Thoracic aorta (tissue), 2 donors: ENCODE results near the gene LRRK1. TPM values are rescaled to one million over a fixed set of nuclear protein-coding genes. Genes with fewer than 3 reads are reported as not detected.

Source experiments
- ATAC-seq: fragments of 150-250 bp; one replicate; pipeline ENCODE4 v1.8.0; 2017; ENCODE audit warnings: low read depth; ENCODE audit not compliant: insufficient number of reproducible peaks, low FRiP score
- DNase-seq: peaks from one replicate; pipeline ENCODE4 v3.0.0-alpha.2; 2020; ENCODE audit warnings: low spot score
- H3K27ac ChIP-seq, 2 donors: fragments of 200-600 bp; sonication (generic); 1 replicate in 1 of 2; 2 replicates in 1 of 2; pipeline ENCODE4 v1.5.1; 2016; ENCODE audit warnings: mild to moderate bottlenecking in 2 of 2, moderate library complexity in 2 of 2
- H3K27me3 ChIP-seq: fragments of 200-600 bp; sonication (generic); replicated peaks from 2 replicates; pipeline ENCODE4 v1.6.0; 2016; ENCODE audit warnings: mild to moderate bottlenecking; ENCODE audit not compliant: insufficient read depth
- H3K36me3 ChIP-seq: fragments of 200-600 bp; sonication (generic); one replicate; pipeline ENCODE4 v1.5.1; 2016
- H3K4me1 ChIP-seq, 2 donors: fragments of 200-600 bp; sonication (generic); 1 replicate in 1 of 2; 2 replicates in 1 of 2; pipeline versions ENCODE4 v1.5.1 to v1.6.0; 2016; ENCODE audit warnings: low read depth in 2 of 2, mild to moderate bottlenecking in 1 of 2; ENCODE audit not compliant: control insufficient read depth in 1 of 2
- H3K4me3 ChIP-seq: fragments of 200-600 bp; sonication (generic); 2 replicates; pipeline ENCODE4 v1.5.1; 2016; ENCODE audit warnings: mild to moderate bottlenecking
- H3K9me3 ChIP-seq: fragments of 200-600 bp; sonication (generic); 2 replicates; pipeline ENCODE4 v1.5.1; 2016
- total RNA-seq, 2 donors: library from RNA; depleted of rRNA; stranded (reverse); fragments of >200 nt; gene quantifications; one replicate each; pipeline versions ENCODE4 v1.1.0 to v1.2.3, GENCODE V29; 2016
- TF ChIP-seq, protein P1 (sequence below): fragments of 200-600 bp; sonication (generic); IDR thresholded peaks from one replicate; pipeline ENCODE4 v1.5.1; 2019; ENCODE audit warnings: antibody characterized with exemption

LRRK1 gene
- total RNA-seq, 2 donors from 2014 or later: 17.2 to 47.1 TPM

- DNase-seq (no peak), ATAC-seq (no peak)
- Histone ChIP-seq H3K27ac (no peak overlapping the region), H3K9me3 (no peaks in the 10 kb centered on the region), H3K27me3 (no peaks in the 10 kb centered on the region), H3K36me3 (no peaks in the 10 kb centered on the region), H3K4me3 (no peak overlapping the region), H3K4me1 (no peaks in the 10 kb centered on the region)
- TF ChIP-seq, protein P1, sequence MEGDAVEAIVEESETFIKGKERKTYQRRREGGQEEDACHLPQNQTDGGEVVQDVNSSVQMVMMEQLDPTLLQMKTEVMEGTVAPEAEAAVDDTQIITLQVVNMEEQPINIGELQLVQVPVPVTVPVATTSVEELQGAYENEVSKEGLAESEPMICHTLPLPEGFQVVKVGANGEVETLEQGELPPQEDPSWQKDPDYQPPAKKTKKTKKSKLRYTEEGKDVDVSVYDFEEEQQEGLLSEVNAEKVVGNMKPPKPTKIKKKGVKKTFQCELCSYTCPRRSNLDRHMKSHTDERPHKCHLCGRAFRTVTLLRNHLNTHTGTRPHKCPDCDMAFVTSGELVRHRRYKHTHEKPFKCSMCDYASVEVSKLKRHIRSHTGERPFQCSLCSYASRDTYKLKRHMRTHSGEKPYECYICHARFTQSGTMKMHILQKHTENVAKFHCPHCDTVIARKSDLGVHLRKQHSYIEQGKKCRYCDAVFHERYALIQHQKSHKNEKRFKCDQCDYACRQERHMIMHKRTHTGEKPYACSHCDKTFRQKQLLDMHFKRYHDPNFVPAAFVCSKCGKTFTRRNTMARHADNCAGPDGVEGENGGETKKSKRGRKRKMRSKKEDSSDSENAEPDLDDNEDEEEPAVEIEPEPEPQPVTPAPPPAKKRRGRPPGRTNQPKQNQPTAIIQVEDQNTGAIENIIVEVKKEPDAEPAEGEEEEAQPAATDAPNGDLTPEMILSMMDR: no peak
Observed at GRCh38 chr15:100937171-100937570, 18.0 kb downstream of the LRRK1 start.

DNA sequence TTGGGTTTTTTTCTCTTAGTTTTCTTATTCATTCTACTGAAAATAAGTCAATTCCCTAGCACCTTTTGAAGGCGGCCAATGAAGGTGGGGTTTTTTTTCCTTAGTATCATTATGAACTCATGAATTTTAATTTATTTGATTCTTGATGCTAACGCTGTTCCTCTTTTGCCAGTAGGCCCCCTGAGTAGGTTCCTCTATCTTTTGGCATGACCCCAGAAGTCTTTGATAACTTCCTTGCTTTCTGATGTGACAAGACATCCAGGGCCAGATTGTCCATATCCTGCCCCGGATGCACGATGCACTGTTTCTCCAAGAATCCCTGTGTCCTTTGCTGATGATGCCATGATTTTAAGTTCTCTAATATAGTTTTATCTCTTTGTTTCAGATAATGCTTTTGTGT, 20.6 kb downstream of the LRRK1 start:
- Histone ChIP-seq H3K36me3 (no peaks in the 10 kb centered on the region), H3K4me3 (no peak overlapping the region), H3K9me3 (no peaks in the 10 kb centered on the region), H3K4me1 (peaks cover 8 to 19% of the 10 kb centered on the region in 2 donors), H3K27ac (no peak overlapping the region), H3K27me3 (no peaks in the 10 kb centered on the region)
- TF ChIP-seq, protein P1: no peak
- DNase-seq (no peak), ATAC-seq (no peak)

DNA sequence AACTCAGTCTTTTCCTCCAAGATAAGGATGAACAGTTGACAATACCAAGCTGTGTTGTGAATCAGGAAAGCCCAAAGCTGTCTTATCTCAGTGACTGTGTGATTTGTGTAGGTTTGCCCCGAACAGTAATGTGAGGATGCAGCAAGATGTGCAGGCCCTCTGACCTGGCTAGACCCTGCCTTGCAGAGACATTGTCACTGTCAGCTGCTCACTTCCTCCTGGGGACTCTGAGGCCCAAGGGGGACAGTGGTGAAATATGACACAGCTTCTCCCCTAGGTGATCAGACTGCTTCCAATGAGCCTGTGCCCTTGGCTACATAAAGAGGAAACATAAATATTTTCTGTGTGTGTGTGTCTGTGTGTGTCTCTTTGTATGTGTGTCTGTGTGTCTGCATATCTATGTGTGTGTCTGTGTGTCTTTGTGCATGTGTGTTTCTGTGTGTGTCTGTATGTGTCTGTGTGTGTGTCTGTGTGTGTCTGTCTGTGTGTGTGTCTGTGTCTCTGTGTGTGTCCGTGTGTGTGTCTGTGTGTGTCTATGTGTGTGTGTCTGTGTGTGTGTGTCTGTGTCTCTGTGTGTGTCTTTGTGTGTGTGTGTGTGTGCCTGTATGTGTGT, 21.7 kb downstream of the LRRK1 start:
- no peaks in the 10 kb centered on the region for H3K27me3 ChIP-seq
- no peaks in the 10 kb centered on the region for H3K9me3 ChIP-seq
- H3K27ac ChIP-seq: no peak overlapping the region
- TF ChIP-seq, protein P1: no peak
- H3K4me1 ChIP-seq: peaks cover 8 to 19% of the 10 kb centered on the region in 2 donors
- no peak overlapping the region for H3K4me3 ChIP-seq
- DNase-seq (no peak), ATAC-seq (no peak)
- no peaks in the 10 kb centered on the region for H3K36me3 ChIP-seq

- ATAC-seq: no peak
- Histone ChIP-seq H3K27ac (no peak overlapping the region), H3K36me3 (no peaks in the 10 kb centered on the region), H3K4me1 (peaks cover 8 to 19% of the 10 kb centered on the region in 2 donors), H3K27me3 (no peaks in the 10 kb centered on the region), H3K9me3 (no peaks in the 10 kb centered on the region), H3K4me3 (no peak overlapping the region)
- DNase-seq: no peak
- TF ChIP-seq, protein P1: no peak
Observed at GRCh38 chr15:100941536-100941935, 22.4 kb downstream of the LRRK1 start.

GRCh38 chr15:100942656-100943425, 23.7 kb downstream of the LRRK1 start:
- no peak for ATAC-seq
- DNase-seq: no peak
- H3K9me3 ChIP-seq: no peaks in the 10 kb centered on the region
- no peaks in the 10 kb centered on the region for H3K36me3 ChIP-seq
- no peak overlapping the region for H3K4me3 ChIP-seq
- TF ChIP-seq, protein P1: no peak
- no peaks in the 10 kb centered on the region for H3K27me3 ChIP-seq
- no peak overlapping the region for H3K27ac ChIP-seq
- peaks cover 8 to 19% of the 10 kb centered on the region in 2 donors for H3K4me1 ChIP-seq
